ENCODE measurements around the gene ALOX5AP. TPM values are rescaled to one million over a fixed set of nuclear protein-coding genes. Genes with fewer than 3 reads are reported as not detected.
A peak's percentile ranks its signal among the peaks of the same experiment; 100 is the strongest.

ALOX5AP gene
- total RNA-seq, 6 experiments from 2014 or later: not detected

DNA sequence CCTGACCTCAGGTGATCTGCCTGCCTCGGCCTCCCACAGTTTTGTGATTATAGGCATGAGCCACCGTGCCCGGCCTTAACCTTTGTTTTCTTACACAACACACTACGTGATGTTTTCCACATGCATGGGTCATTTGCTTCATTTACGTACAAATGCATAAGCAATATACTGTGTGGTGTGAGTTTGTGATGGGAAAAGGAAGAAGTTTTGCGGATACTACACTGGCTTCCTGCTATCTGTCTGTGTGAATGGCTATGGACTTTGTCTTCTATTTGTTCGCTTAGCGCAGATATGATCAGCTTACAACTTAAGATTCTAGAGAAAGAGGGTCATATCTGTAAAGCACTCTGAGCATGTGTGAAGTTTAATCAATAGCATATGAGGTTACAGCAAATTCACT lies 5.5 kb upstream of the ALOX5AP start:
- no peak for DNase-seq

DNA sequence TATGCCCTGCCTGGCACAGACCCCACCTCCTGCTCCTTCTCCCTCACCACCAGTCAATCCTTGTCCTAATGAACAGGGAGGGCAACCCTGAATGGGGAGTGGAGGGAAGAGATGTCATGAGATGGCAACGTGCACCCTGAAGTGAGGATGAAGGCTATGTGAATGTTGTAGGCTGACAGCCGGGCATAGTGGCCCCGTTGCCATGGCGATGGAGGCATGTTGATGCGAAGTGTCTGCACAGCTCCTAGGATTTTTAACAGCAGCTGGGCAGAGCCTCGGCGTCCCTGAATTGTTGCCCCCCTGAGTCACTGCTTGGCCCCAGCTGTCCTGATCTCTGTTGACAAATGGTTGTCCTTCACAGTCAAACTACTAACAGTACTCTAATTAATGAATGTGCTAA lies 4.8 kb upstream of the ALOX5AP start:
- no peak for DNase-seq
- peaks cover 21% of the 10 kb centered on the region for H3K4me1 Mint-ChIP-seq (ENCODE audit: low read depth)
- no peak overlapping the region for H3K4me3 Mint-ChIP-seq
- H3K9me3 Mint-ChIP-seq: no peaks in the 10 kb centered on the region
- TF ChIP-seq, protein P1, sequence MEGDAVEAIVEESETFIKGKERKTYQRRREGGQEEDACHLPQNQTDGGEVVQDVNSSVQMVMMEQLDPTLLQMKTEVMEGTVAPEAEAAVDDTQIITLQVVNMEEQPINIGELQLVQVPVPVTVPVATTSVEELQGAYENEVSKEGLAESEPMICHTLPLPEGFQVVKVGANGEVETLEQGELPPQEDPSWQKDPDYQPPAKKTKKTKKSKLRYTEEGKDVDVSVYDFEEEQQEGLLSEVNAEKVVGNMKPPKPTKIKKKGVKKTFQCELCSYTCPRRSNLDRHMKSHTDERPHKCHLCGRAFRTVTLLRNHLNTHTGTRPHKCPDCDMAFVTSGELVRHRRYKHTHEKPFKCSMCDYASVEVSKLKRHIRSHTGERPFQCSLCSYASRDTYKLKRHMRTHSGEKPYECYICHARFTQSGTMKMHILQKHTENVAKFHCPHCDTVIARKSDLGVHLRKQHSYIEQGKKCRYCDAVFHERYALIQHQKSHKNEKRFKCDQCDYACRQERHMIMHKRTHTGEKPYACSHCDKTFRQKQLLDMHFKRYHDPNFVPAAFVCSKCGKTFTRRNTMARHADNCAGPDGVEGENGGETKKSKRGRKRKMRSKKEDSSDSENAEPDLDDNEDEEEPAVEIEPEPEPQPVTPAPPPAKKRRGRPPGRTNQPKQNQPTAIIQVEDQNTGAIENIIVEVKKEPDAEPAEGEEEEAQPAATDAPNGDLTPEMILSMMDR (IDR thresholded peaks at IDR 0.05): no peak
- H3K27me3 Mint-ChIP-seq (ENCODE audit: insufficient read depth): peaks cover 9% of the 10 kb centered on the region
- no peak overlapping the region for H3K27ac Mint-ChIP-seq
- no peaks in the 10 kb centered on the region for H3K36me3 Mint-ChIP-seq (ENCODE audit: low read depth)

More for the DNA sequence above, 5.5 kb upstream of the ALOX5AP start:
- H3K4me1 Mint-ChIP-seq (ENCODE audit: low read depth): peaks cover 24% of the 10 kb centered on the region
- peaks cover 9% of the 10 kb centered on the region for H3K27me3 Mint-ChIP-seq (ENCODE audit: insufficient read depth)
- TF ChIP-seq, protein P1 (IDR thresholded peaks at IDR 0.05): no peak
- no peak overlapping the region for H3K4me3 Mint-ChIP-seq
- no peaks in the 10 kb centered on the region for H3K36me3 Mint-ChIP-seq (ENCODE audit: low read depth)
- no peak overlapping the region for H3K27ac Mint-ChIP-seq
- H3K9me3 Mint-ChIP-seq: no peaks in the 10 kb centered on the region

DNA sequence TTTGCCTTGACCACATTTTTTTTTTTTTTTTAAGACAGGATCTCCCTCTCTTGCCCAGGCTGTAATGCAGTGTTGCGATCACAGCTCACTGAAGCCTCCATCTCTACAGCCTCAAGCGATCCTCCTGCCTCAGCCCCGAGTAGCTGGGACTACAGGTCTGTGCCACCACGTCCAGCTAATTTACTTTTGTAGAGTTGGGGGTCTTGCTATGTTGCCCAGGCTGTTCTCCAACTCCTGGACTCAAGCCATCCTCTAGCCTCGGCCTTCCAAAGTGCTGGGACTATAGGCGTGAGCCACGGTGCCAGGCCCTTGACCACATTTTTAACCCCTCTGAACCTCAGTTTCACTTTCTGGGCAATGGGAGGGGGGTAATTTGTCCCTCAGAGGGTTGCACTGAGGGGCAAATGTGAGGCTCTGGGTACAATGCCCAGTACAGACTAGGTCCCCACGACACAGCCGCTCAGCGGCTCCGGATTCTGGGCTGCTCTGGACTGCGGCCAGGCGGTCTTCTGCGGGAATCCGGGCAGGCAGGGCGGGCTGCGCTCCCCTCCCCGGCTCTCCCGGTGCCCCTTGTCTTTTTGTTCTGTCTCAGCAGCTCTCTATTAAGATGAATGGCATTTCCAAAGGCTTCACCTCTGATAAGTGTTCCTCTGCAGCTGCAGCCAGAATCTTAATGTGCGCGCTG lies 3.8 kb upstream of the ALOX5AP start:
- Mint-ChIP-seq H3K4me1 (ENCODE audit: low read depth) (peaks cover 15% of the 10 kb centered on the region), H3K9me3 (no peaks in the 10 kb centered on the region), H3K27me3 (ENCODE audit: insufficient read depth) (peaks cover 9% of the 10 kb centered on the region), H3K27ac (no peak overlapping the region), H3K36me3 (ENCODE audit: low read depth) (no peaks in the 10 kb centered on the region), H3K4me3 (no peak overlapping the region)
- DNase-seq: no peak
- TF ChIP-seq, protein P1 (IDR thresholded peaks at IDR 0.05): no peak

DNA sequence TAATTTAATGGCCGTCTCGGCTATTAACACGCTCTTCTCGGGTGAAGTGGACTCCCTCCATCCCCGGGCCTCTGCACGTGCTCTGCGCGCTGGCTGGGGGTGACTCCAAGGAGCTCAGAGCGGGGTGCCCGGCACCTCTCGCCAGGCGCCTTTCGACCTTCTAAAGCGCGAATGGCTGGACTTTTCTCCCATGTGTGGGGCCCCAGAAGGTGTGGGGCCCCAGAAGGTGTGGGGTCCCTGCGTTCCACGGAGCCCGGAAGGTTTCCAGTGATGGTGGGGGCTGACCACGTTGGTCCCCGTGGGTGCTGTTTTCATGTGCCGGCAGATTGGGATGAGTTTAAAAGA lies 3.3 kb upstream of the ALOX5AP start:
- DNase-seq: no peak
- TF ChIP-seq, protein P1 (IDR thresholded peaks at IDR 0.05): no peak
- Mint-ChIP-seq H3K4me3 (no peak overlapping the region), H3K9me3 (no peaks in the 10 kb centered on the region), H3K4me1 (ENCODE audit: low read depth) (peaks cover 13% of the 10 kb centered on the region), H3K27me3 (ENCODE audit: insufficient read depth) (peaks cover 9% of the 10 kb centered on the region), H3K36me3 (ENCODE audit: low read depth) (no peaks in the 10 kb centered on the region), H3K27ac (no peak overlapping the region)

DNA sequence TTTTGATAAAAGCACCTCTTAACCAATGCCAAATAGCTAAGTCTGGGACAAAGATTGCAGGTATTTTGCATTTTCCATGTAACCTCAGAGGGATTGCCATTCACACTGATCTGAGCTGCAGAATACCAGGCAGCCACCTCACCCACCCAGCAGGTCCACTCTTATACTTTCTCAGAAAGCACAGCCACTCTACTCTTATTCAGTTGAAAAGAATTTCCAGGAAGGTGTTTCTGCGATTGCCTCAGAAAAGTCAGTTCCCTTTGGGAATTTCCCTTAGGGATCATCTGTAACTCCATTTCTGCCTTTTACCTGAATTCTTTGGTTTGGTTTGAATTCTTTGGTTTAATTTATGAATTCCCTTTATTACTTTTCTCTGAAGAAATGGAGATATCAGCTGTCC lies 904 bp upstream of the ALOX5AP start:
- DNase-seq: peak; percentile 29
- TF ChIP-seq, protein P1 (IDR thresholded peaks at IDR 0.05): no peak
- Mint-ChIP-seq H3K4me3 (no peak overlapping the region), H3K36me3 (ENCODE audit: low read depth) (no peaks in the 10 kb centered on the region), H3K9me3 (no peaks in the 10 kb centered on the region), H3K27ac (no peak overlapping the region), H3K27me3 (ENCODE audit: insufficient read depth) (peaks cover 13% of the 10 kb centered on the region), H3K4me1 (ENCODE audit: low read depth) (peaks cover 13% of the 10 kb centered on the region)

DNA sequence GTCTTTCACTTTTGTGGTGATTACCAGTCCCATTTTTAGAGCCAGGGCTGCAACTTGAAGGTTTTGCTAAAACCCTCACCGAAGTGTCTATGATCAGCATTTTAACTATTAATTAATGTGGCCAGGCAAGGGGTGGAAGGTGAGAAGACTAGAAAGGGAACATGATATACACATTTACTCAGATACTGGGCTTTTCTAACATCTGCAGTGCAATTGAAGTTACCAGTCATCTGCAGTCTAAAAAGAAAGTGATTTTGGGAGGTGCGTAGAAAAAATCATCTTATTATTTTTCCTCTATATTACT lies 481 bp downstream of the ALOX5AP start:
- H3K4me3 Mint-ChIP-seq: no peak overlapping the region
- TF ChIP-seq, protein P1 (IDR thresholded peaks at IDR 0.05): no peak
- no peaks in the 10 kb centered on the region for H3K9me3 Mint-ChIP-seq
- H3K27me3 Mint-ChIP-seq (ENCODE audit: insufficient read depth): peaks cover 16% of the 10 kb centered on the region
- no peak for DNase-seq
- no peaks in the 10 kb centered on the region for H3K36me3 Mint-ChIP-seq (ENCODE audit: low read depth)
- H3K27ac Mint-ChIP-seq: no peak overlapping the region
- H3K4me1 Mint-ChIP-seq (ENCODE audit: low read depth): peaks cover 27% of the 10 kb centered on the region
